Upper lobe of left lung (tissue), 6 donors: ENCODE measurements around the gene BNIP5. TPM values are rescaled to one million over a fixed set of nuclear protein-coding genes. Genes with fewer than 3 reads are reported as not detected.

Source experiments
- ATAC-seq, 2 donors: fragments of 200-7000 bp; cut with Tn5 transposase; one replicate each; pipeline ENCODE4 v1.9.1; 2022; ENCODE audit warnings: mild to moderate bottlenecking in 2 of 2, moderate library complexity in 2 of 2; ENCODE audit not compliant: low FRiP score in 2 of 2
- DNase-seq, 2 donors: peaks; one replicate each; pipeline ENCODE4 v3.0.0-alpha.2; 2019 to 2020
- H3K27ac ChIP-seq, 4 donors: fragments of 200-600 bp; sonication (generic); one replicate each; pipeline ENCODE4 v1.5.1; 2016 to 2019
- H3K27me3 ChIP-seq, 4 donors: fragments of 200-600 bp; sonication (generic); one replicate each; pipeline ENCODE4 v1.5.1; 2017 to 2019
- H3K36me3 ChIP-seq, 4 donors: fragments of 200-600 bp; sonication (generic); one replicate each; pipeline ENCODE4 v1.5.1; 2016 to 2019
- H3K4me1 ChIP-seq, 4 donors: fragments of 200-600 bp; sonication (generic); one replicate each; pipeline ENCODE4 v1.5.1; 2018 to 2019
- H3K4me3 ChIP-seq, 4 donors: fragments of 200-600 bp; sonication (generic); one replicate each; pipeline ENCODE4 v1.5.1; 2017 to 2019; ENCODE audit warnings: mild to moderate bottlenecking in 2 of 4, moderate library complexity in 1 of 4
- H3K9me3 ChIP-seq, 4 donors: fragments of 200-600 bp; sonication (generic); one replicate each; pipeline ENCODE4 v1.5.1; 2018 to 2019
- EP300 ChIP-seq, 4 donors: sonication (generic); formaldehyde crosslinking; IDR thresholded peaks; one replicate each; pipeline ENCODE4 v1.5.1; 2017; ENCODE audit warnings: antibody characterized with exemption in 4 of 4, control low read depth in 2 of 4
- POLR2A ChIP-seq, 4 donors: fragments of 450-650 bp; IDR thresholded peaks; one replicate each; pipeline ENCODE4 v1.5.1; 2016 to 2017; ENCODE audit warnings: antibody characterized with exemption in 4 of 4, mild to moderate bottlenecking in 2 of 4
- POLR2AphosphoS5 ChIP-seq, 2 donors: sonication (generic); formaldehyde crosslinking; IDR thresholded peaks; one replicate each; pipeline ENCODE4 v1.5.1; 2017; ENCODE audit warnings: antibody characterized with exemption in 2 of 2
- WGBS, 2 donors: methylation state at CpG; one replicate each; pipeline ENCODE4 v1.1.5; 2017 to 2018; 5-methylcytosine and 5-hydroxymethylcytosine counted together
- total RNA-seq, 6 donors: library from RNA; depleted of rRNA in 4 of 6; stranded (reverse); fragments of >200 nt in 4 of 6; gene quantifications; one replicate each; pipeline versions ENCODE4 v1.1.0 to v1.2.1, GENCODE V29; 2016 to 2021
- TF ChIP-seq, protein P1 (sequence below), 6 experiments: fragments of 450-650 bp in 4 of 6; fragments of 200-600 bp in 2 of 6; sonication (generic) in 2 of 6; IDR thresholded peaks; one replicate each; pipeline ENCODE4 v1.5.1; 2016 to 2019; ENCODE audit warnings: antibody characterized with exemption in 6 of 6
- donor health status: DM: no; HTN: no; CAD: no; lungs with moderate emphysema.
- donor health status: DM: no; HTN: yes; CAD: no; lungs with severe emphysema.

Gene BNIP5
- total RNA-seq, 6 donors from 2014 or later = 0.10 TPM; not detected in 5

DNA sequence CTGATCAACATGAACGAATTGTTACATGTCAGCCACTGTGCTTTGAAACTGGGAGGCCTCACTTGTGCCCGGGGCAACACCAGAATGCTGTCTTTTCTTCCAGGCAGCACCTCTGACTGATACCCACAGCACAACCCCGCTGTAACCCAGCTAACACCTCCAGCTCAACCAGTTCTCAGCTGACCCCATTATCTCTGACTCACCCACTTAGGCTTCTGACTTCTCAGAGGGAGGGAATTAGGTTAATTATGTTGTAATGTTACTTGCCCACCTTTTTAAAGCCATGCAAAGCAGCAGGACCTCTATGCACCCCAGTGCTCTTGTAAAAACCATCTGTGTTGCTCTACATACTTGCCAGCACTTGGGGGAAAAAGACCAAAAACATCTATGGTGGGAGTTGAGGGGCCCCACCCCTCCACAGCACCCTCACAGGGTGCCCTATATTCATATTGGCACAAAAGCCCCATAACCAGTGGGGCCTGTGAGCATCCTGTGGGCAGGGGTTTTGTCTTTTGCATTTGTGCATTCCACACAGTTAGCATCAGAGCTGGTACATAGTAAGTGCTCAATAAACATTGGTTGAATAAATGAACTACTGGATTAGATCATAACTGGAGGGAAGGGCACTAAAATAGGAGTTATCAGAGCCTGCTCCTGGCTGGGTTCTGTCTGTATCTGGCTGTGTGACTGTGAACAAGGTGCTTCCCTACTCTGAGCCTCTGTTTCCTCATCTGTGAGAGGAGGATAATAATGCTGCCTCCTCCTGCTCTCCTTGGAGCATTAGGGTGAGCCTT, 22.3 kb downstream of the BNIP5 start:
- H3K9me3 ChIP-seq = no peaks in the 10 kb centered on the region
- DNase-seq (no peak), ATAC-seq (no peak)
- H3K27ac ChIP-seq = no peak overlapping the region
- 74 to 81% methylated on average over 3 of the region's 3 CpGs for WGBS, 2 donors
- no peaks in the 10 kb centered on the region for H3K27me3 ChIP-seq
- no peaks in the 10 kb centered on the region for H3K36me3 ChIP-seq
- H3K4me3 ChIP-seq = no peak overlapping the region
- no peak for TF ChIP-seq POLR2AphosphoS5 (IDR thresholded peaks at IDR 0.05)
- TF ChIP-seq POLR2A (IDR thresholded peaks at IDR 0.05) = no peak
- TF ChIP-seq, protein P1, sequence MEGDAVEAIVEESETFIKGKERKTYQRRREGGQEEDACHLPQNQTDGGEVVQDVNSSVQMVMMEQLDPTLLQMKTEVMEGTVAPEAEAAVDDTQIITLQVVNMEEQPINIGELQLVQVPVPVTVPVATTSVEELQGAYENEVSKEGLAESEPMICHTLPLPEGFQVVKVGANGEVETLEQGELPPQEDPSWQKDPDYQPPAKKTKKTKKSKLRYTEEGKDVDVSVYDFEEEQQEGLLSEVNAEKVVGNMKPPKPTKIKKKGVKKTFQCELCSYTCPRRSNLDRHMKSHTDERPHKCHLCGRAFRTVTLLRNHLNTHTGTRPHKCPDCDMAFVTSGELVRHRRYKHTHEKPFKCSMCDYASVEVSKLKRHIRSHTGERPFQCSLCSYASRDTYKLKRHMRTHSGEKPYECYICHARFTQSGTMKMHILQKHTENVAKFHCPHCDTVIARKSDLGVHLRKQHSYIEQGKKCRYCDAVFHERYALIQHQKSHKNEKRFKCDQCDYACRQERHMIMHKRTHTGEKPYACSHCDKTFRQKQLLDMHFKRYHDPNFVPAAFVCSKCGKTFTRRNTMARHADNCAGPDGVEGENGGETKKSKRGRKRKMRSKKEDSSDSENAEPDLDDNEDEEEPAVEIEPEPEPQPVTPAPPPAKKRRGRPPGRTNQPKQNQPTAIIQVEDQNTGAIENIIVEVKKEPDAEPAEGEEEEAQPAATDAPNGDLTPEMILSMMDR (IDR thresholded peaks at IDR 0.05) = no peak
- TF ChIP-seq EP300 (IDR thresholded peaks at IDR 0.05) = no peak
- no peaks in the 10 kb centered on the region for H3K4me1 ChIP-seq

DNA sequence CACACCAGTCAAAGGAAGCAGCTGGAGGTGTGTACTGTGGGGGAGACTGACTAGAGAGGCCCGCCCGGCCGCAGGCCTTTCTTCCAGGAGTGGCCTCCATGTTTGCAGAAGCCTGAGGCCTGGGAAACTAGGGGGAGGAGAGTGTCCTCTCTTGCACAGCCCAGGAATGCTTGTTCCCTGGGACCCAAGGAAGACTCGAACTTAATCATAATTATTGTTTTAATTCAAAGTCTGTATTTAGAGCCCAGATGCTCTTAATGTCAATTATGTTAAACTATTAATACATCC, 23.1 kb downstream of the BNIP5 start:
- TF ChIP-seq EP300 (IDR thresholded peaks at IDR 0.05) (no peak), POLR2AphosphoS5 (IDR thresholded peaks at IDR 0.05) (no peak), POLR2A (IDR thresholded peaks at IDR 0.05) (no peak)
- TF ChIP-seq, protein P1 (IDR thresholded peaks at IDR 0.05) = no peak
- WGBS, 2 donors = 89 to 90% methylated on average over 4 of the region's 4 CpGs
- H3K27me3 ChIP-seq = no peaks in the 10 kb centered on the region
- H3K4me3 ChIP-seq = no peak overlapping the region
- no peaks in the 10 kb centered on the region for H3K36me3 ChIP-seq
- DNase-seq = no peak
- H3K27ac ChIP-seq = no peak overlapping the region
- ATAC-seq = no peak
- no peaks in the 10 kb centered on the region for H3K9me3 ChIP-seq
- H3K4me1 ChIP-seq = no peaks in the 10 kb centered on the region

DNA sequence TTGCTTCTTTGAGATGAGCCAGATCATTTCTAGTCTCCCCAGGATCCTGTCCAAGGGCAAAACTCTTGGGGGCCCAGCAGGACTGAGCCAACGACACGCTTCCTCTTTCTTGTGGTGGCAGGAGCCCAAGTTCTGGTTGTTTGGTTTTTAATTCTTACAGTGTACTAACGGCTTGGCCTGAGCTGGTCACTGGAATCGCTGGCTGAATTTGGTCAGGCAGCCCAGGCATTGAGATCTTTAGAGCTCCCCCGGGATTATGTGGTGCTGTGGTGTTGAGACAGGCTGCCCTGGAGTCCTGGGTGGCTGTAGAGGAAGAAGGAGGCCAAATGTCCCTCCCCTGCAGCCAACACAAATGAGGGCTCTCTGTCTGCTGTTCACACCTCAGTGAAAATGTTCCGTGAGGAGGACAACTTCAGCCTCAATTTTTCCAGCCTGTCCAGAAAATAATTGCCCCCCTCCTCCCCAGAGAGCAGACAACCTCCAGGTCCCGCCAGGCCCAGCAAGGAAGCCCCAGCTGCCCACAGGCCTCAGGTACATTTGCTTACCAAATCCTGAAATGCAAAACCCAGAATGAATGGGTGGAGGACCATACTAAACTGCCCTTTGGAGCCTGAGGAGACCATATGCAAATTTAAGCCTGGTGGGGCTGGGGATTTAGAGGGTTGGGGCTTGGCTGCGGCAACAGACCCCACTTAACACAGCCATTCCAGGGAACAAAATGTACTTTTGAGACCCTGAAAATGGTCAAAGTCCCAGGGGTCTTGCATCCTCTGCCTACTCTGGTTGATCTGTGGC, 23.6 kb downstream of the BNIP5 start:
- Histone ChIP-seq H3K4me3 (no peak overlapping the region), H3K27ac (no peak overlapping the region), H3K36me3 (no peaks in the 10 kb centered on the region), H3K9me3 (no peaks in the 10 kb centered on the region), H3K4me1 (no peaks in the 10 kb centered on the region), H3K27me3 (no peaks in the 10 kb centered on the region)
- ATAC-seq = peak in 1 of 2 donors; percentile 54
- WGBS, 2 donors = 47 to 74% methylated on average over 5 to 8 of the region's 8 CpGs
- DNase-seq = no peak
- TF ChIP-seq POLR2A (IDR thresholded peaks at IDR 0.05) (no peak), POLR2AphosphoS5 (IDR thresholded peaks at IDR 0.05) (no peak), EP300 (IDR thresholded peaks at IDR 0.05) (no peak)
- TF ChIP-seq, protein P1 (IDR thresholded peaks at IDR 0.05) = no peak

DNA sequence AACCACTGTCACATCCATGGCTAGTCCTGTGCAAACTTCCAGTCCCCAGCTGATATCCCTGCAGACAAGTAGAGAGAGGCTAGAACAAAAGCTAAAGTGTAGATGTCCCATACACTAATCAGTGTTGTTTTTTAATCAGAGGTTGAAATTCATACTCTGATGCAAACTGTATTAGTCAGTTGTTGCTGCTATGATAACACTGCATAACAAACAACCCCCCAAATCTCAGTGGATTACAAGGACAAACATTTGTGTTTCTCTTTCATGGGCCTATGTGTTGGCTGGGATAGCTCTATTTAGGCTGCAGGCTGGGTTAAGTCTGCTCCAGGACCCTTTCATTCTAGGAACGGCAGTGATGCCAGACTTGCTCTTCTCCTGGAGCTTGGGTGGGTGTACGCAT, 26.8 kb downstream of the BNIP5 start:
- Histone ChIP-seq H3K4me3 (no peak overlapping the region), H3K27ac (no peak overlapping the region), H3K36me3 (no peaks in the 10 kb centered on the region), H3K4me1 (no peaks in the 10 kb centered on the region), H3K9me3 (no peaks in the 10 kb centered on the region), H3K27me3 (no peaks in the 10 kb centered on the region)
- WGBS, 2 donors = 85 to 93% methylated on average over 2 of the region's 2 CpGs
- no peak for TF ChIP-seq POLR2A (IDR thresholded peaks at IDR 0.05)
- TF ChIP-seq, protein P1 (IDR thresholded peaks at IDR 0.05) = no peak
- no peak for TF ChIP-seq EP300 (IDR thresholded peaks at IDR 0.05)
- no peak for TF ChIP-seq POLR2AphosphoS5 (IDR thresholded peaks at IDR 0.05)
- ATAC-seq (no peak), DNase-seq (no peak)
